Suprapubic skin (tissue), 4 donors: ENCODE measurements around the gene COL11A1.

Source experiments
- CTCF ChIP-seq, 2 donors: fragments of 200-600 bp in 1 of 2; fragments of 450-650 bp in 1 of 2; sonication (generic) in 1 of 2; IDR thresholded peaks; one replicate each; pipeline ENCODE4 v1.5.1; 2016 to 2019; ENCODE audit warnings: antibody characterized with exemption in 2 of 2, mild to moderate bottlenecking in 1 of 2, moderate library complexity in 1 of 2
- POLR2A ChIP-seq, 2 donors: fragments of 450-650 bp; IDR thresholded peaks; one replicate each; pipeline ENCODE4 v1.6.1; 2017; ENCODE audit warnings: antibody characterized with exemption in 2 of 2, mild to moderate bottlenecking in 2 of 2, moderate library complexity in 2 of 2
- POLR2AphosphoS5 ChIP-seq, 3 donors: sonication (generic); formaldehyde crosslinking; IDR thresholded peaks; one replicate each; pipeline ENCODE4 v1.6.1; 2017; ENCODE audit warnings: antibody characterized with exemption in 3 of 3

GRCh38 chr1:103142461-103142860, 34.1 kb upstream of the COL11A1 start:
- TF ChIP-seq CTCF (IDR thresholded peaks at IDR 0.05) (no peak), POLR2A (IDR thresholded peaks at IDR 0.05) (no peak), POLR2AphosphoS5 (IDR thresholded peaks at IDR 0.05) (no peak)
